Anterior cingulate cortex (tissue), 58 donors: ENCODE data around the gene BTBD19.
"Not testable (repeated sequence)": the region's sequence is repeated elsewhere in the genome, so short reads cannot be mapped to it uniquely, and the experiment has no call there.

Source experiments
- DNase-seq, 58 donors: peaks; one replicate each; lab custom pipeline; 2025; lab: John Stamatoyannopoulos, UW

BTBD19 gene

GRCh38 chr1:44826375-44827196 lies 18.3 kb downstream of the BTBD19 start:
- DNase-seq: peak in 24 of 58 donors; percentile 10 to 59 (median 34)

- no peak for DNase-seq
Measured at GRCh38 chr1:44827197-44828002, 19.1 kb downstream of the BTBD19 start.

- no peak for DNase-seq
Measured at GRCh38 chr1:44828003-44828651, 19.8 kb downstream of the BTBD19 start.

GRCh38 chr1:44828841-44829440 lies 20.6 kb downstream of the BTBD19 start:
- DNase-seq: no peak

GRCh38 chr1:44829506-44830384 lies 21.4 kb downstream of the BTBD19 start:
- DNase-seq: no peak

GRCh38 chr1:44830900-44831304 lies 22.6 kb downstream of the BTBD19 start:
- DNase-seq: no peak

GRCh38 chr1:44831516-44831915 lies 23.2 kb downstream of the BTBD19 start:
- no peak for DNase-seq

GRCh38 chr1:44832056-44832705 lies 23.9 kb downstream of the BTBD19 start:
- DNase-seq: no peak

GRCh38 chr1:44834328-44834727 lies 26.0 kb downstream of the BTBD19 start:
- DNase-seq: no peak

GRCh38 chr1:44835738-44836675 lies 27.7 kb downstream of the BTBD19 start:
- peak in 53 of 58 donors; percentile 8 to 86 (median 57) for DNase-seq

- DNase-seq: not testable (repeated sequence)
Measured at GRCh38 chr1:44838294-44838693, 30.0 kb downstream of the BTBD19 start.

- peak in 8 of 58 donors; percentile 2 to 29 (median 18) for DNase-seq
Measured at GRCh38 chr1:44839576-44839975, 31.3 kb downstream of the BTBD19 start.

- peak in 5 of 58 donors; percentile 20 to 67 (median 40) for DNase-seq
Measured at GRCh38 chr1:44842486-44842861, 34.2 kb downstream of the BTBD19 start.

- peak in 55 of 58 donors; percentile 10 to 79 (median 52) for DNase-seq
Measured at GRCh38 chr1:44842862-44843655, 34.7 kb downstream of the BTBD19 start, which contains the start of gene PTCH2. Gene PTCH2, minus strand, starts transcription at chr1:44843253. Its CDS starts 321 bp downstream, at chr1:44842932.

GRCh38 chr1:44846985-44847384 lies 38.7 kb downstream of the BTBD19 start:
- no peak for DNase-seq

- DNase-seq: no peak
Measured at GRCh38 chr1:44847845-44848244, 39.5 kb downstream of the BTBD19 start.
